ENCODE measurements around the gene SLC5A1. TPM values are rescaled to one million over a fixed set of nuclear protein-coding genes. Genes with fewer than 3 reads are reported as not detected.

The SLC5A1 gene
- total RNA-seq, 1 donor = not detected

DNA sequence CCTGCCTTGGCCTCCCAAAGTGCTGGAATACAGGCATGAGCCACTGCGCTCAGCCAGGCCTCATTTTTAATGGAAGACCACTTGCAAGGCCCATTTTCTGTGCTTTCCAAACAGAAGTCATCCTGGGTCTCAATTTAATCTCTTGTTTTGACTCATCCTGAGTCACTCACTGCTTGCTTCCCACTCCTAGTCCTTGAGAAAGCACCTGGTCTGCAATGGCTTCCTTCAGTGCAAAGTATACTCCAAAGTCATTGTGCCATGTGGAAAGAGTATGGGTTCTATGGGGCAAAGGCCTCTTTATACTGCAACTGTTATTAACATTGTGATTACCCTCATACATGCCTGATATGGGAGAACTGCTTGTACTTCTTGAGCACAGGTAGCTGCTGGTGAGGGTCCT, 18.3 kb upstream of the SLC5A1 start:
- Histone ChIP-seq H3K4me2 (ENCODE audit: insufficient read depth, low read length) (no peak overlapping the region), H3K4me1 (ENCODE audit: insufficient read depth, low read length) (peaks cover 7% of the 10 kb centered on the region), H2AFZ (ENCODE audit: low read length) (no peak overlapping the region), H3K4me3 (ENCODE audit: insufficient read depth, low read length) (no peak overlapping the region), H4K20me1 (ENCODE audit: insufficient read depth, low read length) (no peaks in the 10 kb centered on the region), H3K79me2 (ENCODE audit: insufficient read depth, low read length) (no peaks in the 10 kb centered on the region), H3K27me3 (ENCODE audit: insufficient read depth, low read length) (peaks cover 7% of the 10 kb centered on the region), H3K27ac (ENCODE audit: low read depth, low read length) (no peak overlapping the region), H3K9me3 (ENCODE audit: low read depth, low read length) (no peaks in the 10 kb centered on the region), H3K36me3 (ENCODE audit: insufficient read depth, low read length) (no peaks in the 10 kb centered on the region)
- no peak for DNase-seq (ENCODE audit: insufficient read length, low spot score, missing footprints)
- TF ChIP-seq, protein P1, sequence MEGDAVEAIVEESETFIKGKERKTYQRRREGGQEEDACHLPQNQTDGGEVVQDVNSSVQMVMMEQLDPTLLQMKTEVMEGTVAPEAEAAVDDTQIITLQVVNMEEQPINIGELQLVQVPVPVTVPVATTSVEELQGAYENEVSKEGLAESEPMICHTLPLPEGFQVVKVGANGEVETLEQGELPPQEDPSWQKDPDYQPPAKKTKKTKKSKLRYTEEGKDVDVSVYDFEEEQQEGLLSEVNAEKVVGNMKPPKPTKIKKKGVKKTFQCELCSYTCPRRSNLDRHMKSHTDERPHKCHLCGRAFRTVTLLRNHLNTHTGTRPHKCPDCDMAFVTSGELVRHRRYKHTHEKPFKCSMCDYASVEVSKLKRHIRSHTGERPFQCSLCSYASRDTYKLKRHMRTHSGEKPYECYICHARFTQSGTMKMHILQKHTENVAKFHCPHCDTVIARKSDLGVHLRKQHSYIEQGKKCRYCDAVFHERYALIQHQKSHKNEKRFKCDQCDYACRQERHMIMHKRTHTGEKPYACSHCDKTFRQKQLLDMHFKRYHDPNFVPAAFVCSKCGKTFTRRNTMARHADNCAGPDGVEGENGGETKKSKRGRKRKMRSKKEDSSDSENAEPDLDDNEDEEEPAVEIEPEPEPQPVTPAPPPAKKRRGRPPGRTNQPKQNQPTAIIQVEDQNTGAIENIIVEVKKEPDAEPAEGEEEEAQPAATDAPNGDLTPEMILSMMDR (IDR thresholded peaks at IDR 0.05; ENCODE audit: extremely low read depth, low read depth, low read length) = no peak

DNA sequence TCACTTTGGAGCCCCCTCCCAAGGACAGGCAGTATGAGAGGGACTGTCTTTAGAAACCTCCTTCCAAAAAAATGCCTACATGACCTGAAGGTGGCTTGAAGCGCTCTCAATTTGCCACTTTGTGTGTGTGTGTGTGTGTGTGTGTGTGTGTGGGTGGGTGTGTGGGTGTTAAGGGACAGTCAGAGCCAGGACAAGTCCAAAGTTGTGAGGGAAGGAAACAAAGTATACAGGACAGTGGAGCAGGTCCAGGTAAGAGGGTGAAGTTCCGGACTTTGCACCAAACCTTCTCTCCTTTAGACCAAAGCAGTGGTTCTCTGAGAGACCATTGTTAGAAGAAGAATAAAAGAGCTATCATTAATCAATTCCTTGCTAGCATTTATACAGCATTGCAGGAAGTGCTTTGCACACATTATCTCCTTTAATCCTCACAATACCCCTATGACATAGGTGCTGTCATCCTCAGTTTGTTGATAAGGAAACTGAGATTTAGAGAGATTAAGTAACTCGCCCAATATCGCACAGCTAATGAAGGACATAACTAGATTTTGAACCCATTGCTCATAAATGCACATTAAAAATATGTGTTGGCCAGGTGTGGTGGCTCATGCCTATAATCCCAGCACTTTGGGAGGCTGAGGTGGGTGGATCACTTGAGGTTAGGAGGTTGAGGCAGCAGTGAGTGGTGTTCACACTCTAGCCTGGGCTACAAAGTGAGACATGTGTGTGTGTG, 12.4 kb upstream of the SLC5A1 start:
- Histone ChIP-seq H2AFZ (ENCODE audit: low read length) (no peak overlapping the region), H3K9me3 (ENCODE audit: low read depth, low read length) (no peaks in the 10 kb centered on the region), H3K27me3 (ENCODE audit: insufficient read depth, low read length) (no peaks in the 10 kb centered on the region), H3K4me1 (ENCODE audit: insufficient read depth, low read length) (no peaks in the 10 kb centered on the region), H3K4me2 (ENCODE audit: insufficient read depth, low read length) (no peak overlapping the region), H3K79me2 (ENCODE audit: insufficient read depth, low read length) (no peaks in the 10 kb centered on the region), H3K27ac (ENCODE audit: low read depth, low read length) (no peak overlapping the region), H4K20me1 (ENCODE audit: insufficient read depth, low read length) (no peaks in the 10 kb centered on the region), H3K4me3 (ENCODE audit: insufficient read depth, low read length) (no peak overlapping the region), H3K36me3 (ENCODE audit: insufficient read depth, low read length) (no peaks in the 10 kb centered on the region)
- TF ChIP-seq, protein P1 (IDR thresholded peaks at IDR 0.05; ENCODE audit: extremely low read depth, low read depth, low read length) = no peak
- no peak for DNase-seq (ENCODE audit: insufficient read length, low spot score, missing footprints)

DNA sequence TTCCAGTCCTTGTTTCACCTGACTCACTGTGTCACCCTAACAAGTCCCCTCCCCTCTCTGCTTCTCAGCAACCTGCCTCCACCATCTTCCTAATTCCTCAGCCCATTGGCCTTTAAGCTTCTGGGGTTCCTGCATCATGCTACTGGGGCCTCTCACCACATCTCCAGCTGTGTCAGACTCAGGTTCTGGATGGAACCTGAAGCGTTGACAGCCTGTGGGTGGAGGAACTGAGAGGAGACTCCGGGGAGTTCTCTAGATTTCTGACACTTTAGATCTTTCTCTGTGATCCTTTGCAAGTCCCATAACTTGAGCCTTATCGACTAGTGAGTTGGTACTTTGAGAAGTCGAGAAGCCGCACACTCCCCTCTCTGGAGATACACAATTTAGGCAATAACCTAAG, 11.6 kb upstream of the SLC5A1 start:
- Histone ChIP-seq H3K27ac (ENCODE audit: low read depth, low read length) (no peak overlapping the region), H3K27me3 (ENCODE audit: insufficient read depth, low read length) (no peaks in the 10 kb centered on the region), H2AFZ (ENCODE audit: low read length) (no peak overlapping the region), H3K9me3 (ENCODE audit: low read depth, low read length) (no peaks in the 10 kb centered on the region), H3K79me2 (ENCODE audit: insufficient read depth, low read length) (no peaks in the 10 kb centered on the region), H3K4me1 (ENCODE audit: insufficient read depth, low read length) (no peaks in the 10 kb centered on the region), H4K20me1 (ENCODE audit: insufficient read depth, low read length) (no peaks in the 10 kb centered on the region), H3K4me3 (ENCODE audit: insufficient read depth, low read length) (no peak overlapping the region), H3K36me3 (ENCODE audit: insufficient read depth, low read length) (no peaks in the 10 kb centered on the region), H3K4me2 (ENCODE audit: insufficient read depth, low read length) (no peak overlapping the region)
- TF ChIP-seq, protein P1 (IDR thresholded peaks at IDR 0.05; ENCODE audit: extremely low read depth, low read depth, low read length) = no peak
- DNase-seq (ENCODE audit: insufficient read length, low spot score, missing footprints) = no peak

DNA sequence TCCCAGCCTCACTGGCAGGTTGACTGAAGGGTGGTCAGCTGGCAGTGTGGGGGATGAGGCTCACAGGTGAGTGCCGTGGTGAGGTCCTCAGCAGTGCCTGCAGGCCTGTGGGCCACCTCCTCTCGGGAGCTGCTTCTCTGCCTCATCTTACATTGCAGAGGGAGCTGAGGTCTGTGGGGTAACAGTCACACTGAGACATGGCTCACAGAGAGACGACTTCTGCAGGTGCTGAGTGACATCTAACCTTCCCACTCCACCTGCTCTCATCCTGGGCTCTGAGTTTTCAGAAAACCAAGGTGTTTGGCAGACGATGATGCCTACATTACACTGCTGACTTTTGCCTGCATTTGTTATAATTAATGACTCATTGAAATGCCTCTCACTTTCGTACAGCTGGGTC, 8.8 kb upstream of the SLC5A1 start:
- Histone ChIP-seq H3K79me2 (ENCODE audit: insufficient read depth, low read length) (no peaks in the 10 kb centered on the region), H3K4me2 (ENCODE audit: insufficient read depth, low read length) (no peak overlapping the region), H3K4me1 (ENCODE audit: insufficient read depth, low read length) (no peaks in the 10 kb centered on the region), H2AFZ (ENCODE audit: low read length) (no peak overlapping the region), H3K36me3 (ENCODE audit: insufficient read depth, low read length) (no peaks in the 10 kb centered on the region), H3K4me3 (ENCODE audit: insufficient read depth, low read length) (no peak overlapping the region), H3K27ac (ENCODE audit: low read depth, low read length) (no peak overlapping the region), H3K9me3 (ENCODE audit: low read depth, low read length) (no peaks in the 10 kb centered on the region), H4K20me1 (ENCODE audit: insufficient read depth, low read length) (no peaks in the 10 kb centered on the region), H3K27me3 (ENCODE audit: insufficient read depth, low read length) (no peaks in the 10 kb centered on the region)
- no peak for DNase-seq (ENCODE audit: insufficient read length, low spot score, missing footprints)
- TF ChIP-seq, protein P1 (IDR thresholded peaks at IDR 0.05; ENCODE audit: extremely low read depth, low read depth, low read length) = no peak
